Measurements from ENCODE around the gene CMTM4.

CMTM4 gene

GRCh38 chr16:66677179-66677578 is 19.4 kb downstream of the CMTM4 start:
- TF ChIP-seq CTCF (IDR thresholded peaks at IDR 0.05; ENCODE audit: low read depth, low read length, missing control alignments): no peak
- no peak for DNase-seq (ENCODE audit: extremely low read depth, low read depth)

DNA sequence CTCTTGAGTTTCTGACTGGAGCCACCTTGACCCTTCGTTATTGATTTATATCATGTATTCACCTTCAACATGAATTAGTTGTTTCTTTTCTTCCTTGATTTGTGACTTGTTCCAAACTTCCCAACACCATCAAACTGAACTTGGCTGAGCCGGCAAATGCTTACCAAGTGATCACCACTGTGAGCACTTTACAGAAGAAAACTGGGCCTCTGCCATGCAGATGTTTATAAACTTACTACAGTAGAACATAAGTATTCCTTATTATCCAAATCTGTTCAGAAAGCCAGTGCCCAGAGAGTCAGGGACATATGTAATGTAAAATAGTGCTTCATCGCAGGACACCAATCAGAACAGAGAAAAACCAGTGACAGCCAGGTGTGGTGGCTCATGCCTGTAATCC is 19.9 kb downstream of the CMTM4 start:
- DNase-seq (ENCODE audit: extremely low read depth, low read depth): no peak
- no peak for TF ChIP-seq CTCF (IDR thresholded peaks at IDR 0.05; ENCODE audit: low read depth, low read length, missing control alignments)
- no peak overlapping the region for H3K4me3 ChIP-seq (replicated peaks; ENCODE audit: low read depth, low read length)

More at GRCh38 chr16:66677179-66677578, 19.4 kb downstream of the CMTM4 start:
- no peak overlapping the region for H3K4me3 ChIP-seq (replicated peaks; ENCODE audit: low read depth, low read length)

- no peak for TF ChIP-seq CTCF (IDR thresholded peaks at IDR 0.05; ENCODE audit: low read depth, low read length, missing control alignments)
- DNase-seq (ENCODE audit: extremely low read depth, low read depth): no peak
These were observed 22.9 kb downstream of the CMTM4 start for GRCh38 chr16:66673691-66674090.

GRCh38 chr16:66670691-66671388 is 25.7 kb downstream of the CMTM4 start:
- DNase-seq (ENCODE audit: extremely low read depth, low read depth): no peak
- H3K4me3 ChIP-seq (replicated peaks; ENCODE audit: low read depth, low read length): no peak overlapping the region

More at GRCh38 chr16:66673691-66674090, 22.9 kb downstream of the CMTM4 start:
- no peak overlapping the region for H3K4me3 ChIP-seq (replicated peaks; ENCODE audit: low read depth, low read length)

DNA sequence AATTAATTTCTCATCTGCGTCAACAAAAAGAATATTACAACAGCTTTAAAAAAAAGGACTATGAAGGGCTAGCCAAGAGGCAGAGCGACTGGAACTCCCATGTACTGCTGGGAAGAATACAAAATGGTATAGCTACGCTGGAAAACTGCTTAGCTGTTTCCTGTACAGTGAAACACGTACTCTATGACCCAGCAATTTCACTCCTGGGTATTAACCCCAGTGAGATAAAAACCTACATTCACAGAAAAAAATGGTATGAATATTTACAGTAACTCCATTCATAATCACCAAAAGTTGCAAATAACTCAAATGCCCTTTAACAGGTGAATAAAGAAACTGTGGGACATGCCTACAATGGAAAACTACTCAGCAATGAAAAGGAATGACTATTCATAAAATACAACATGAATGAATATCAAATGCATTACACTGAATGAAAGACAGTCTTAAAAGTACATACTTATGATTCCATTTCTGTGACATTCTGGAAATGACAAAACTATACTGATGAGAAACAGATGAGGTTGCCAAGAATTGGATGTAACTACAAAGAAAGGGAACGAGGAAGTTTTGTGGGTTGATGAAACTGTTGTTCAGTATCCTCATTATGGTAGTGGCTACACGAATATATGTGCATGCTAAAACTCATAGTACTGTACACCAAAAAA is 27.6 kb downstream of the CMTM4 start:
- TF ChIP-seq CTCF (IDR thresholded peaks at IDR 0.05; ENCODE audit: low read depth, low read length, missing control alignments): no peak
- DNase-seq (ENCODE audit: extremely low read depth, low read depth): no peak
- H3K4me3 ChIP-seq (replicated peaks; ENCODE audit: low read depth, low read length): no peak overlapping the region

More at GRCh38 chr16:66670691-66671388, 25.7 kb downstream of the CMTM4 start:
- no peak for TF ChIP-seq CTCF (IDR thresholded peaks at IDR 0.05; ENCODE audit: low read depth, low read length, missing control alignments)

GRCh38 chr16:66667944-66668343 is 28.6 kb downstream of the CMTM4 start:
- TF ChIP-seq CTCF (IDR thresholded peaks at IDR 0.05; ENCODE audit: low read depth, low read length, missing control alignments): no peak
- DNase-seq (ENCODE audit: extremely low read depth, low read depth): no peak
- H3K4me3 ChIP-seq (replicated peaks; ENCODE audit: low read depth, low read length): no peak overlapping the region

Measured in HFF-Myc (cell line).